Uterus (tissue), 2 donors: ENCODE measurements around the gene FARS2.

ENCODE experiments used
- CTCF ChIP-seq, 4 experiments: fragments of 200-600 bp in 2 of 4; fragments of 450-650 bp in 2 of 4; sonication (generic) in 2 of 4; IDR thresholded peaks; one replicate each; pipeline ENCODE4 v1.5.1; 2016 to 2019; ENCODE audit warnings: antibody characterized with exemption in 4 of 4, mild to moderate bottlenecking in 2 of 4, moderate library complexity in 1 of 4
- POLR2A ChIP-seq, 2 donors: fragments of 450-650 bp; IDR thresholded peaks; one replicate each; pipeline ENCODE4 v1.6.1; 2016; ENCODE audit warnings: antibody characterized with exemption in 2 of 2, mild to moderate bottlenecking in 1 of 2, moderate library complexity in 1 of 2

DNA sequence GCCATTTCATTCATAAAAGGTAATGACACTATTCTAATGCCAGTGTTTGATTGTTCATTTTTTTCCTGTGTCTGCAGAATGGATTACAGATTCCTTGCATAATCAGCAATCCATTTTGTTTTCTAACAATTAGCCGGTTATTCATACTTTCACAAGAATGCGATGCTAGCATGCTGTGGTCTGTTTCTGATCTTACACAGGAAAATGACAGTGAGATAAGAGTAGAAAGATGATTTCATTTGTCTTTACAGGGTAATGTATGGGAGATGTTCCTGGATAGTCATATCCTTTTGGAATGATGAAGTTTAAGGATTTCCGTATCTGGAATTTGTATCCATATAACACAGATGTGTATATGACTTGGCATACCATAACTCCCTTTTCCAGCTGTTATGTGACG lies 207.3 kb downstream of the FARS2 start:
- TF ChIP-seq POLR2A (IDR thresholded peaks at IDR 0.05) (no peak), CTCF (IDR thresholded peaks at IDR 0.05) (no peak)
